HEK293 (cell line): ENCODE measurements around the gene WWOX.

Experiments
- CTCF ChIA-PET: fragments of 350-600 bp; formaldehyde crosslinking; extraction: SDS; loops from one replicate; lab custom pipeline; 2021; ENCODE audit warnings: antibody characterized with exemption; lab: Yijun Ruan, JAX
- POLR2A ChIA-PET: fragments of 300-600 bp; formaldehyde crosslinking; extraction: SDS; loops from one replicate; lab custom pipeline; 2020; ENCODE audit warnings: antibody characterized with exemption, inconsistent platforms; lab: Yijun Ruan, JAX
- H3K27ac ChIP-seq: fragments of 200-500 bp; sonication (Bioruptor generic); 2 replicates; pipeline ENCODE4 v1.5.1; 2014; ENCODE audit warnings: low read depth, low read length, control low read depth, inconsistent platforms; ENCODE audit errors: extremely low read depth
- H3K36me3 ChIP-seq, 2 experiments: fragments of 200-500 bp in 1 of 2; sonication (Bioruptor generic) in 1 of 2; 1 replicate in 1 of 2; 2 replicates in 1 of 2; pipeline ENCODE4 v1.5.1; 2014 to 2017; ENCODE audit warnings: inconsistent platforms in 2 of 2, low read length in 2 of 2; ENCODE audit not compliant: control insufficient read depth in 2 of 2, insufficient read depth in 1 of 2
- H3K4me1 ChIP-seq: fragments of 200-500 bp; sonication (Bioruptor generic); 2 replicates; pipeline ENCODE4 v1.5.1; 2014; ENCODE audit warnings: mild to moderate bottlenecking, low read length, inconsistent platforms; ENCODE audit not compliant: control insufficient read depth, insufficient read depth
- H3K4me3 ChIP-seq: 2 replicates; pipeline ENCODE4 v1.5.1; 2011; ENCODE audit warnings: low read depth, mild to moderate bottlenecking, control low read depth, low read length, moderate library complexity
- H3K9me3 ChIP-seq: fragments of 200-500 bp; sonication (Bioruptor generic); 2 replicates; pipeline ENCODE4 v1.5.1; 2014; ENCODE audit warnings: low read depth, low read length, inconsistent platforms; ENCODE audit not compliant: control insufficient read depth, insufficient read depth
- EGR2 ChIP-seq: fragments of 450-650 bp; formaldehyde crosslinking; IDR thresholded peaks from 2 replicates; pipeline ENCODE4 v1.5.1; 2016; ENCODE audit warnings: low read depth, missing biosample characterization, missing genetic modification characterization
- FEZF1 ChIP-seq: fragments of 450-650 bp; formaldehyde crosslinking; IDR thresholded peaks from 2 replicates; pipeline ENCODE4 v1.5.1; 2016; ENCODE audit warnings: missing biosample characterization, missing genetic modification characterization
- INSM2 ChIP-seq: fragments of 450-650 bp; formaldehyde crosslinking; IDR thresholded peaks from 2 replicates; pipeline ENCODE4 v1.5.1; 2016; ENCODE audit warnings: missing biosample characterization, missing genetic modification characterization
- MZF1 ChIP-seq: fragments of 450-650 bp; formaldehyde crosslinking; IDR thresholded peaks from 2 replicates; pipeline ENCODE4 v1.5.1; 2017; ENCODE audit warnings: missing biosample characterization, missing genetic modification characterization, borderline replicate concordance
- PRDM1 ChIP-seq: fragments of 450-650 bp; formaldehyde crosslinking; IDR thresholded peaks from 2 replicates; pipeline ENCODE4; 2016; ENCODE audit warnings: missing biosample characterization, missing genetic modification characterization
- ZFHX2 ChIP-seq: fragments of 450-650 bp; formaldehyde crosslinking; conservative IDR thresholded peaks from 2 replicates; pipeline ENCODE4 v1.5.1; 2016; ENCODE audit warnings: missing biosample characterization, missing genetic modification characterization
- ZNF2 ChIP-seq: fragments of 450-650 bp; formaldehyde crosslinking; IDR thresholded peaks from 2 replicates; pipeline ENCODE4 v1.5.1; 2016; ENCODE audit warnings: missing biosample characterization, missing genetic modification characterization
- ZNF23 ChIP-seq: fragments of 450-650 bp; formaldehyde crosslinking; IDR thresholded peaks from 2 replicates; pipeline ENCODE4 v1.5.1; 2016; ENCODE audit warnings: missing biosample characterization, missing genetic modification characterization, borderline replicate concordance
- ZNF350 ChIP-seq: fragments of 450-650 bp; formaldehyde crosslinking; IDR thresholded peaks from 2 replicates; pipeline ENCODE4 v1.5.0; 2017; ENCODE audit warnings: missing biosample characterization, mild to moderate bottlenecking, missing genetic modification characterization
- ZNF394 ChIP-seq: fragments of 450-650 bp; formaldehyde crosslinking; IDR thresholded peaks from 2 replicates; pipeline ENCODE4 v1.5.1; 2016; ENCODE audit warnings: missing biosample characterization, missing genetic modification characterization, mild to moderate bottlenecking, moderate library complexity, borderline replicate concordance
- ZNF433 ChIP-seq: fragments of 450-650 bp; formaldehyde crosslinking; IDR thresholded peaks from 2 replicates; pipeline ENCODE4 v1.5.1; 2016; ENCODE audit warnings: missing biosample characterization, missing genetic modification characterization, low read depth
- ZNF48 ChIP-seq: fragments of 450-650 bp; formaldehyde crosslinking; IDR thresholded peaks from 2 replicates; pipeline ENCODE4 v1.5.1; 2016; ENCODE audit warnings: missing biosample characterization, missing genetic modification characterization
- ZNF521 ChIP-seq: fragments of 450-650 bp; formaldehyde crosslinking; IDR thresholded peaks from 2 replicates; pipeline ENCODE4 v1.5.1; 2017; ENCODE audit warnings: missing biosample characterization, mild to moderate bottlenecking, missing genetic modification characterization
- ZNF549 ChIP-seq: fragments of 450-650 bp; IDR thresholded peaks from 2 replicates; pipeline ENCODE4 v1.5.1; 2018; ENCODE audit warnings: missing biosample characterization, missing genetic modification characterization, mild to moderate bottlenecking, inconsistent platforms, moderate library complexity
- ZNF558 ChIP-seq: fragments of 450-650 bp; formaldehyde crosslinking; IDR thresholded peaks from 2 replicates; pipeline ENCODE4 v1.5.1; 2016; ENCODE audit warnings: missing biosample characterization, missing genetic modification characterization
- ZNF621 ChIP-seq: fragments of 450-650 bp; formaldehyde crosslinking; IDR thresholded peaks from 2 replicates; pipeline ENCODE4 v1.5.1; 2017; ENCODE audit warnings: missing biosample characterization, missing genetic modification characterization
- ZNF624 ChIP-seq: fragments of 450-650 bp; formaldehyde crosslinking; IDR thresholded peaks from 2 replicates; pipeline ENCODE4 v1.5.1; 2017; ENCODE audit warnings: missing biosample characterization, missing genetic modification characterization
- ZNF830 ChIP-seq: fragments of 450-650 bp; IDR thresholded peaks from 2 replicates; pipeline ENCODE4 v1.5.0; 2018; ENCODE audit warnings: missing biosample characterization, missing genetic modification characterization, low read depth, mild to moderate bottlenecking, moderate library complexity
- ZNF843 ChIP-seq: fragments of 450-650 bp; formaldehyde crosslinking; IDR thresholded peaks from 2 replicates; pipeline ENCODE4 v1.5.1; 2016; ENCODE audit warnings: missing biosample characterization, missing genetic modification characterization
- TF ChIP-seq, protein P1 (sequence below): fragments of 450-650 bp; formaldehyde crosslinking; conservative IDR thresholded peaks from 2 replicates; pipeline ENCODE4 v1.5.1; 2016; ENCODE audit warnings: low read depth, missing biosample characterization, missing genetic modification characterization

Gene WWOX

DNA sequence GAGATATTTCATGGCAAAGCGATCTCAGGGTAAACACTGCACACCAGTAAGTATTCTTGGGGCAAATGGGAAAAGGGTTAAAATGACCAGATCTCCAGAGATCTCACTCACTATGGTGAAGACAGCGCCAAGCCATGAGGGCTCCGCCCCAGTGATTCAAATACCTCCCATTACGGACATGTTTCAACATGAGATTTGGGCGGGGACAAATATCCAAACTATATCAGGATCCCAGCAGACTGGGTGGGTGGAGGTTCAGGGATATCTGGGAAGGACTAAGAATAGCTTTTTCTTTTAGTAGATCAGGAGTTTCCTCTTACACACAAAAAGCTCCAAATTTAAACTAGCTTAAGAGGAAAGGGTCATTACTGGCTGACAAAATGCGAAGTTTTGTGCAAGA, 181.7 kb downstream of the WWOX start:
- no peaks in the 10 kb centered on the region for H3K36me3 ChIP-seq
- H3K27ac ChIP-seq, result no peak overlapping the region
- CTCF ChIA-PET, result no interaction called here
- POLR2A ChIA-PET, result no interaction called here
- H3K9me3 ChIP-seq, result no peaks in the 10 kb centered on the region
- TF ChIP-seq ZNF621 (no peak), ZNF521 (tag by site-specific recombination) (no peak), ZNF830 (tag by site-specific recombination) (no peak), ZNF624 (tag by site-specific recombination) (no peak), ZNF350 (no peak), ZNF558 (tag by site-specific recombination) (no peak), PRDM1 (tag by site-specific recombination) (no peak)
- TF ChIP-seq, protein P1, sequence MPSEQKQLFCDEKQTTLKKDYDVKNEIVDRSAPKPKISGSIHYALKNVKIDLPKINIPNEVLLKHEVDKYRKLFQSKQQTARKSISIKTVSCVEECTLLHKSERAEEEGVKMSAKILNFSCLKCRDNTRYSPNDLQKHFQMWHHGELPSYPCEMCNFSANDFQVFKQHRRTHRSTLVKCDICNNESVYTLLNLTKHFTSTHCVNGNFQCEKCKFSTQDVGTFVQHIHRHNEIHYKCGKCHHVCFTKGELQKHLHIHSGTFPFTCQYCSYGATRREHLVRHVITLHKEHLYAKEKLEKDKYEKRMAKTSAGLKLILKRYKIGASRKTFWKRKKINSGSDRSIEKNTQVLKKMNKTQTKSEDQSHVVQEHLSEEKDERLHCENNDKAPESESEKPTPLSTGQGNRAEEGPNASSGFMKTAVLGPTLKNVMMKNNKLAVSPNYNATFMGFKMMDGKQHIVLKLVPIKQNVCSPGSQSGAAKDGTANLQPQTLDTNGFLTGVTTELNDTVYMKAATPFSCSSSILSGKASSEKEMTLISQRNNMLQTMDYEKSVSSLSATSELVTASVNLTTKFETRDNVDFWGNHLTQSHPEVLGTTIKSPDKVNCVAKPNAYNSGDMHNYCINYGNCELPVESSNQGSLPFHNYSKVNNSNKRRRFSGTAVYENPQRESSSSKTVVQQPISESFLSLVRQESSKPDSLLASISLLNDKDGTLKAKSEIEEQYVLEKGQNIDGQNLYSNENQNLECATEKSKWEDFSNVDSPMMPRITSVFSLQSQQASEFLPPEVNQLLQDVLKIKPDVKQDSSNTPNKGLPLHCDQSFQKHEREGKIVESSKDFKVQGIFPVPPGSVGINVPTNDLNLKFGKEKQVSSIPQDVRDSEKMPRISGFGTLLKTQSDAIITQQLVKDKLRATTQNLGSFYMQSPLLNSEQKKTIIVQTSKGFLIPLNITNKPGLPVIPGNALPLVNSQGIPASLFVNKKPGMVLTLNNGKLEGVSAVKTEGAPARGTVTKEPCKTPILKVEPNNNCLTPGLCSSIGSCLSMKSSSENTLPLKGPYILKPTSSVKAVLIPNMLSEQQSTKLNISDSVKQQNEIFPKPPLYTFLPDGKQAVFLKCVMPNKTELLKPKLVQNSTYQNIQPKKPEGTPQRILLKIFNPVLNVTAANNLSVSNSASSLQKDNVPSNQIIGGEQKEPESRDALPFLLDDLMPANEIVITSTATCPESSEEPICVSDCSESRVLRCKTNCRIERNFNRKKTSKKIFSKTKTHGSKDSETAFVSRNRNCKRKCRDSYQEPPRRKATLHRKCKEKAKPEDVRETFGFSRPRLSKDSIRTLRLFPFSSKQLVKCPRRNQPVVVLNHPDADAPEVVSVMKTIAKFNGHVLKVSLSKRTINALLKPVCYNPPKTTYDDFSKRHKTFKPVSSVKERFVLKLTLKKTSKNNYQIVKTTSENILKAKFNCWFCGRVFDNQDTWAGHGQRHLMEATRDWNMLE (tag by site-specific recombination), result no peak
- H3K4me1 ChIP-seq, result no peaks in the 10 kb centered on the region
- H3K4me3 ChIP-seq, result no peak overlapping the region

GRCh38 chr16:78283548-78284251, 184.2 kb downstream of the WWOX start:
- no peak overlapping the region for H3K4me3 ChIP-seq
- CTCF ChIA-PET, result interaction anchor here (1.2 kb wide), 1 partner anchor 76 kb away, joined by 5 read pairs; no protein-coding TSS in a partner anchor
- POLR2A ChIA-PET, result no interaction called here
- H3K27ac ChIP-seq, result no peak overlapping the region
- no peaks in the 10 kb centered on the region for H3K36me3 ChIP-seq
- H3K4me1 ChIP-seq, result peaks cover 7% of the 10 kb centered on the region
- H3K9me3 ChIP-seq, result no peaks in the 10 kb centered on the region
- peak; percentile 21; the same call in 1 of the 2 replicates for TF ChIP-seq ZNF843 (tag by site-specific recombination)
- TF ChIP-seq INSM2 (tag by site-specific recombination), result no peak
- no peak for TF ChIP-seq ZNF48 (tag by site-specific recombination)
- no peak for TF ChIP-seq ZNF394 (tag by site-specific recombination)
- peak; percentile 43; the same call in 1 of the 2 replicates for TF ChIP-seq FEZF1 (tag by site-specific recombination)
- peak; percentile 36; the same call in 1 of the 2 replicates for TF ChIP-seq ZFHX2
- TF ChIP-seq ZNF2 (tag by site-specific recombination), result no peak
- no peak for TF ChIP-seq ZNF23
- no peak for TF ChIP-seq ZNF549
- TF ChIP-seq ZNF433 (tag by site-specific recombination), result no peak
- peak; percentile 60 for TF ChIP-seq EGR2
- no peak for TF ChIP-seq MZF1
